ENCODE data around the gene IL17RD.

Gene IL17RD

GRCh38 chr3:57158813-57159738 is 6.1 kb downstream of the IL17RD start:
- Histone ChIP-seq H3K27ac (ENCODE audit: low read depth, low read length) (peak overlapping the region; percentile 91), H3K4me3 (ENCODE audit: low read depth, low read length) (no peak overlapping the region), H3K27me3 (ENCODE audit: control insufficient read depth, insufficient read depth, low read length) (peaks cover 65% of the 10 kb centered on the region), H3K9me3 (ENCODE audit: control insufficient read depth, insufficient read depth, low read length) (no peaks in the 10 kb centered on the region), H3K9ac (ENCODE audit: low read depth, low read length) (no peak overlapping the region), H3K36me3 (ENCODE audit: control insufficient read depth, insufficient read depth, low read length) (no peaks in the 10 kb centered on the region), H3K4me1 (ENCODE audit: control insufficient read depth, insufficient read depth, low read length) (peaks cover 85% of the 10 kb centered on the region)

- Histone ChIP-seq H3K4me3 (ENCODE audit: low read depth, low read length) (no peak overlapping the region), H3K9me3 (ENCODE audit: control insufficient read depth, insufficient read depth, low read length) (no peaks in the 10 kb centered on the region), H3K4me1 (ENCODE audit: control insufficient read depth, insufficient read depth, low read length) (peaks cover 82% of the 10 kb centered on the region), H3K9ac (ENCODE audit: low read depth, low read length) (no peak overlapping the region), H3K27ac (ENCODE audit: low read depth, low read length) (peak overlapping the region; percentile 91), H3K27me3 (ENCODE audit: control insufficient read depth, insufficient read depth, low read length) (peaks cover 59% of the 10 kb centered on the region), H3K36me3 (ENCODE audit: control insufficient read depth, insufficient read depth, low read length) (no peaks in the 10 kb centered on the region)
Measured at GRCh38 chr3:57158325-57158724, 6.8 kb downstream of the IL17RD start.

- Histone ChIP-seq H3K4me3 (ENCODE audit: low read depth, low read length) (no peak overlapping the region), H3K27me3 (ENCODE audit: control insufficient read depth, insufficient read depth, low read length) (peaks cover 51% of the 10 kb centered on the region), H3K9me3 (ENCODE audit: control insufficient read depth, insufficient read depth, low read length) (no peaks in the 10 kb centered on the region), H3K4me1 (ENCODE audit: control insufficient read depth, insufficient read depth, low read length) (peaks cover 82% of the 10 kb centered on the region), H3K36me3 (ENCODE audit: control insufficient read depth, insufficient read depth, low read length) (no peaks in the 10 kb centered on the region), H3K9ac (ENCODE audit: low read depth, low read length) (no peak overlapping the region), H3K27ac (ENCODE audit: low read depth, low read length) (peak overlapping the region; percentile 91)
Measured at GRCh38 chr3:57157545-57157944, 7.6 kb downstream of the IL17RD start.

- Histone ChIP-seq H3K36me3 (ENCODE audit: control insufficient read depth, insufficient read depth, low read length) (no peaks in the 10 kb centered on the region), H3K4me3 (ENCODE audit: low read depth, low read length) (no peak overlapping the region), H3K9ac (ENCODE audit: low read depth, low read length) (no peak overlapping the region), H3K27me3 (ENCODE audit: control insufficient read depth, insufficient read depth, low read length) (peaks cover 32% of the 10 kb centered on the region), H3K27ac (ENCODE audit: low read depth, low read length) (no peak overlapping the region), H3K4me1 (ENCODE audit: control insufficient read depth, insufficient read depth, low read length) (peaks cover 80% of the 10 kb centered on the region), H3K9me3 (ENCODE audit: control insufficient read depth, insufficient read depth, low read length) (no peaks in the 10 kb centered on the region)
Measured at GRCh38 chr3:57155310-57155643, 9.9 kb downstream of the IL17RD start.

- H3K27me3 ChIP-seq (ENCODE audit: control insufficient read depth, insufficient read depth, low read length) = peaks cover 29% of the 10 kb centered on the region
- H3K9me3 ChIP-seq (ENCODE audit: control insufficient read depth, insufficient read depth, low read length) = no peaks in the 10 kb centered on the region
- no peak overlapping the region for H3K9ac ChIP-seq (ENCODE audit: low read depth, low read length)
- no peak overlapping the region for H3K27ac ChIP-seq (ENCODE audit: low read depth, low read length)
- H3K36me3 ChIP-seq (ENCODE audit: control insufficient read depth, insufficient read depth, low read length) = 0 out of 2 replicates have a peak, but pooled peaks cover under 1% of the 10 kb centered on the region
- no peak overlapping the region for H3K4me3 ChIP-seq (ENCODE audit: low read depth, low read length)
- H3K4me1 ChIP-seq (ENCODE audit: control insufficient read depth, insufficient read depth, low read length) = peaks cover 74% of the 10 kb centered on the region
Measured at GRCh38 chr3:57154470-57155309, 10.5 kb downstream of the IL17RD start.

- H3K4me1 ChIP-seq (ENCODE audit: control insufficient read depth, insufficient read depth, low read length) = peaks cover 51% of the 10 kb centered on the region
Measured at GRCh38 chr3:57152151-57153143, 12.7 kb downstream of the IL17RD start.

GRCh38 chr3:57151749-57152148 is 13.4 kb downstream of the IL17RD start:
- Histone ChIP-seq H3K9me3 (ENCODE audit: control insufficient read depth, insufficient read depth, low read length) (no peaks in the 10 kb centered on the region), H3K4me1 (ENCODE audit: control insufficient read depth, insufficient read depth, low read length) (peaks cover 44% of the 10 kb centered on the region), H3K27me3 (ENCODE audit: control insufficient read depth, insufficient read depth, low read length) (peaks cover 7% of the 10 kb centered on the region), H3K36me3 (ENCODE audit: control insufficient read depth, insufficient read depth, low read length) (peaks cover 6% of the 10 kb centered on the region; the same call in 1 of the 2 replicates), H3K4me3 (ENCODE audit: low read depth, low read length) (no peak overlapping the region), H3K9ac (ENCODE audit: low read depth, low read length) (no peak overlapping the region), H3K27ac (ENCODE audit: low read depth, low read length) (peak overlapping the region; percentile 53)

More at GRCh38 chr3:57152151-57153143, 12.7 kb downstream of the IL17RD start:
- H3K27ac ChIP-seq (ENCODE audit: low read depth, low read length) = peak overlapping the region; percentile 53
- H3K36me3 ChIP-seq (ENCODE audit: control insufficient read depth, insufficient read depth, low read length) = peaks cover 6% of the 10 kb centered on the region; the same call in 1 of the 2 replicates
- peaks cover 14% of the 10 kb centered on the region for H3K27me3 ChIP-seq (ENCODE audit: control insufficient read depth, insufficient read depth, low read length)
- no peak overlapping the region for H3K9ac ChIP-seq (ENCODE audit: low read depth, low read length)
- no peak overlapping the region for H3K4me3 ChIP-seq (ENCODE audit: low read depth, low read length)
- H3K9me3 ChIP-seq (ENCODE audit: control insufficient read depth, insufficient read depth, low read length) = no peaks in the 10 kb centered on the region

- Histone ChIP-seq H3K9ac (ENCODE audit: low read depth, low read length) (no peak overlapping the region), H3K4me3 (ENCODE audit: low read depth, low read length) (no peak overlapping the region), H3K4me1 (ENCODE audit: control insufficient read depth, insufficient read depth, low read length) (peaks cover 44% of the 10 kb centered on the region), H3K27me3 (ENCODE audit: control insufficient read depth, insufficient read depth, low read length) (no peaks in the 10 kb centered on the region), H3K36me3 (ENCODE audit: control insufficient read depth, insufficient read depth, low read length) (peaks cover 6% of the 10 kb centered on the region; the same call in 1 of the 2 replicates), H3K9me3 (ENCODE audit: control insufficient read depth, insufficient read depth, low read length) (no peaks in the 10 kb centered on the region), H3K27ac (ENCODE audit: low read depth, low read length) (peak overlapping the region; percentile 23)
Measured at GRCh38 chr3:57151021-57151449, 14.1 kb downstream of the IL17RD start.

- peaks cover 6% of the 10 kb centered on the region; the same call in 1 of the 2 replicates for H3K36me3 ChIP-seq (ENCODE audit: control insufficient read depth, insufficient read depth, low read length)
- H3K4me1 ChIP-seq (ENCODE audit: control insufficient read depth, insufficient read depth, low read length) = peaks cover 41% of the 10 kb centered on the region
- no peak overlapping the region for H3K27ac ChIP-seq (ENCODE audit: low read depth, low read length)
- H3K9me3 ChIP-seq (ENCODE audit: control insufficient read depth, insufficient read depth, low read length) = no peaks in the 10 kb centered on the region
- H3K27me3 ChIP-seq (ENCODE audit: control insufficient read depth, insufficient read depth, low read length) = no peaks in the 10 kb centered on the region
- no peak overlapping the region for H3K9ac ChIP-seq (ENCODE audit: low read depth, low read length)
- no peak overlapping the region for H3K4me3 ChIP-seq (ENCODE audit: low read depth, low read length)
Measured at GRCh38 chr3:57150113-57150581, 15.0 kb downstream of the IL17RD start.

- peaks cover 6% of the 10 kb centered on the region; the same call in 1 of the 2 replicates for H3K36me3 ChIP-seq (ENCODE audit: control insufficient read depth, insufficient read depth, low read length)
- no peaks in the 10 kb centered on the region for H3K9me3 ChIP-seq (ENCODE audit: control insufficient read depth, insufficient read depth, low read length)
- no peak overlapping the region for H3K9ac ChIP-seq (ENCODE audit: low read depth, low read length)
- H3K27ac ChIP-seq (ENCODE audit: low read depth, low read length) = no peak overlapping the region
- peaks cover 31% of the 10 kb centered on the region for H3K4me1 ChIP-seq (ENCODE audit: control insufficient read depth, insufficient read depth, low read length)
- no peak overlapping the region for H3K4me3 ChIP-seq (ENCODE audit: low read depth, low read length)
- H3K27me3 ChIP-seq (ENCODE audit: control insufficient read depth, insufficient read depth, low read length) = no peaks in the 10 kb centered on the region
Measured at GRCh38 chr3:57147071-57147470, 18.1 kb downstream of the IL17RD start.

All from HUES48 (cell line).